Activated CD4-positive, alpha-beta T cell treated with anti-CD3 and anti-CD28 coated beads, Interleukin-2, amount 50 U/mL, for 16 hours (primary cell): Measurements from ENCODE around the gene MAP7D3.
A peak's percentile ranks its signal among the peaks of the same experiment; 100 is the strongest.

ENCODE experiments used
- DNase-seq: peaks from one replicate; pipeline ENCODE4 v3.0.0-alpha.2; 2020

The MAP7D3 gene

DNA sequence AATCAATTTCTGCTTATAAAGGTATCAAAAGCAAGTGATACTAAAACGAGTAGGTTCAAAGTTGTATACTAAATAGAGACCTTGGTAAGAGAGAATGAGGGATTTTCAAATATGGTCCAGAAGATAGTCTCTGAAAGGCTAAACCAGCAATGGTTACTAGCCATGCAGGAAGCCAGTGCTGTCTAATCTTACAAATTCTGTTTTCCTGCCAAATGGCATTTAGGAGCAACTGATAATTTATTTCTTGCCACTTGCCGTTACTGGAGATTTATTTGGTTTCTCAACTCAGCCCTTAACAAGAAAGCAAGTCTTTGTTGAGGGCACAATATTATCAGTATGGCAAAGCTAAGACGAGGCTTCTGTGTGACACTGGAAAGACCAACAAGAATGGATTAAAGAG, 47.2 kb downstream of the MAP7D3 start:
- DNase-seq = no peak

DNA sequence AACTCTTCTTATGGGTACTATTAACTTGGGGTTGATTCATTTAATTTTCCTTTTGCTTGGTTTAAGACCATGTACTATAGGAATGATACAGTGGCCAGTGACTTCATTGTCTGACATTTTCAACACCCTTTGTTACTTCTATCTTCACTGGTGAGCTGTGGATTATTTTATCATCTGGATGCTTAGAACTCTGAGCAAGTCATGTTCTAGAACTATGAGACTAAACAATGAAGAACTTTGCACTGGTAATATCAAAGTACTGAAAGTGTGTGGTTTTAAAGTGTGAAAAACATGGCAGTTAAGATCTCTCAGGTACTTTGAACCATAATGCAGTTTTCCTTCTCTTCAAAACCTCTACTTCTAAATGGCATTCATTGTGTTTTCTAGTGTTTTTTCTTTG, 47.8 kb downstream of the MAP7D3 start:
- DNase-seq = peak; percentile 15

DNA sequence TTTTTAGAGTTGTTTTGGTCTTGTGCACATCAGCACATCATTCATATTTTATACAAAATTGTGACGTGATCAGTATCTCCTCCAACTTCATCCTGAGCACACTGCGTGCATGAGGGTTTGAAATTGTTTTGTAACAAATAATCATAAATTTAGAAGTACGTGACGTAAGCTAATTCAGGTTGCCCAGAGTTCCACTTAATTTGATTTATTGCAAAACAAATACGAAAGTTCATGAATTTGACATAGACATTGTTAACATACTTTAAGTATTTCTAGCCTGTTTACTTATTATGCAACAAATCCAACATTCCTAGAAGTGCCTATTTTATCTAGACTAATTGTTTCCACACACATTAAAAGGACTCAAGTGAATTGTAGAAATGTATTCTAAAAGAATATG, 48.3 kb downstream of the MAP7D3 start:
- DNase-seq = no peak

DNA sequence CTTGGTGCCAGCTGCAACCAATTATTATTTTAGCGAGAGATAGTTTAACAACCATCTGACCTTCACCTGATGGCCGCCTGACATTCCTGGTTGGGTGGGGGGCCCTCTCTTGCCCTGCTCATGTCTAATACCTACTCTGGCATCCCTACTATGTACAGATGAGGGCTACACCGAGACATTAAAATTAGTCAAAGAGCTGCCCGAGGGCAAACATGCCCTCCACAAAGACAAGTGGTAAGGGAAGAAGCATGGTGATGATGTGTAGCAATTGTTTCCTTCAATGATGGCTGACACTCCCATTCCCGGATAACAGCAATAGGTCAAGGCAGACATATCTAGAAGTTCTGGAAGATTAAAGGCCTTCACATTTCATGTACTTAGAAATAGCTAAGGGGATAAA, 49.6 kb downstream of the MAP7D3 start:
- DNase-seq = no peak

DNA sequence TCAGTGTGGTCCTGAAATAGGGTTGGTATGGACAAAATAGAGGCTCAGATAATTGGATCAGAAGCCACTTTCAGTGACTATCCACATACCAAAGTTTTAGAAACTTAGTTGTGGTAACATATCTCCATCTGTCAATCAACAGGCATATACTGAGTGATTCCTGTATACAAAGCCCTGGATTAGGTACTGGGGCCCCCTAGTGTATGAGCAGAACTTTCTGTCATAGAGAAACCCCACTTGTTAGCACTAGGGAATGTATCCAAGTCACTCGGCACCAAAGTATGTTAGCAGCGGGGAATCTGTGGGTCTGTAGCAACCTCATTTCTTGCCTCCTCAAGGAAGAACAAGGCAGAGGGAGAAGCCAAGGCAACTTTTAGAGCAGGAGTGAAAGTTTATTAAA, 50.7 kb downstream of the MAP7D3 start:
- peak; percentile 34 for DNase-seq

DNA sequence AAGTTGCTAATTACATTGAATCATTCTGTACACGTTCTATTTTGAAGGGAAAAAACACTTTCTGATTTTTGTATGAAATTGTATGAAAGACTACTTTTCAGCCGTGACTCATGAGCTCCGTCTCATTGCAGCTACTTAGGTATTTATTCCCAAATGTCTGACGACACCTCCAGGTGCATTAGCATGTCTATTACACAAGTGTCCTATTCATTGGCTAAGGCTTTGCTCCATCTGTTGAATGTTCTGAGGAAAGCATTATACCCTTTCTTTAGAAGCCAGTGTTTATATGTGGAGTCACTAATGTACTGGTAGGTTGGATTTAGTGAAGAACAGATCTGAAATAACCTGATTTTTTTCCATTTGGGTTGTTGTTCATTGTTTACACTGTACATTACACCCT, 51.8 kb downstream of the MAP7D3 start:
- DNase-seq = no peak

DNA sequence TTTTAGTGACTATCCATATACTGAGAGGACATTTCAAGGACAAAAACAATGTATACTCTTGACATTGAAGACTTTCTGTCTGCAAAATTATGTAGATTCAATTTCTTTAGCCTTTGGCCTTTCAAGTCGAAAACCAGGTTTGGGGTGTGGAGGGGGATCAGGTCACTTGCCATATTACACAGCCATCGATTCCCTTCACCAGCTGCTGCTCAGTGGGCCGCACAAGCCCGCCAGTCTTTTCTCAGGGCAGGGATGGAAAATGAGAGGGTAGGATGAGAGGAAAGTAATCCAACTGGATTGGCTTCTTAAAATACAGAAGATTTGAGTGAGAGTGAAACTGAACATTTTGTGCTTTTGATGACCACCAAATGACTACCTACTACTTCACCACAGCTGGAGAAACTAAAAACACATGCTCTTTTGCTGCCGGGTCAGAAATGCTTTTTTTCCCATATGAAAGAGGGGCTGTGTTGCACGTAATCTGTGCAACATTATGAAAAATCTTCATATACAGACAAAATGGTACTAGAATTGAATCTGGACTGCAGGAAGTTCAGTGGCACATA, 52.4 kb downstream of the MAP7D3 start:
- DNase-seq = no peak

DNA sequence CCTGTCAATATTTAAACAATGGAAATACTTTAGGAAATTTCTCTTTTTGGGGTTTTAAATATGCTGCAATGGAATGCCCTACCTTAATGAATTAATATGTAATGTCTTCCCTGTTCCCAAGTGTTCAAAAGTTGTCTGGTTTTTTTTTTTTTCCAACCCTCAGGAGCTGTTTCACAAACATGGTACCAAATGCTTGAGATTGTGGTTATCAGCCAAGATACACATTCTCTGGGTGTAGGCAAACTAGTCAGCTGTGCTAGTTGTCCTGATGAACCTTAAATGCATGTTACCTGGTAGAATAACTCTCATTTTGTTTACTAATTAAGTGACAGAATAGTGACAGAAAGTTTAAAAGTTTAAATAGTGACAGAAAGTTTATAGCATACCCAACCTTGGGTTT, 53.2 kb downstream of the MAP7D3 start:
- DNase-seq = no peak

DNA sequence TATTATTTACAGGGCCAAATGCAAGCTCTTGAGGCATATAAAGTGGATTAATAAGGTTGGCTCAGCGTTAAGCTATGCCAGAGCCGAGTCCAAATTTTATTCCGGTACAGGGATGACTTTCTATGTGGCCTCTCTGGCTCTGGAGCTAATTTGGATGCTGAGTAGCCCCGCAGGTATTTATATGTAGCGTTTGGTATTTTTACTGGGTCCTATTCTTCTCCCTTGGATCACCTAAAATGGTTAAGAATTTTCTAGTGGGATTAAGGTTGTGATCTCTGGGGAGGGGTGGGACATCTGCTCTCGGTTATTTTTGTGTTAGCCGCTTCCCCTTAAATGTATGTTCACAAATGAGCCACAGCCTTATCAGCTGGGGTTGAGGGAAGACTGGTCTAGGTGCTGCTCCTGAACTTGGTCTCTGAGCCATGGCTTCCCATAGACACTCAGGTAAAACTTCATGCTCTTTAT, 54.5 kb downstream of the MAP7D3 start:
- DNase-seq = no peak

DNA sequence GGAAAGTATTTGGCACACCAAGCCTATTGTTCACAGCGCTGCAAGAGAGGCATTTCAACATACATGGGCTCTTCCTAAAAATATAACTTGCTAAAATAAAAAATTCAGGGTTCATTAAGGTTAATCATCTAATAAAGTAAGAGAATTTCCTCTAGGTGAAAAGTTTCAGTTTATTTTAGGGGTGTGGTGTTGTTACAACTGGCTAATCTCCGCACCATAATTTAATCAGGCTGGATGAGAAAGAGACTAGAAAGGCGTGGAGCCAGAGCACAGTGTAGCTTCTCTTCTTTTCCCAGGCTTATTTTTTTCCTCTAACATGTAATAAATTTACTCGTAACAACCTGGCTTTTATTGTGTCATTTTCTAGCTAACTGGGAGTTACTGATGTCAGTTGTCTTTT, 56.0 kb downstream of the MAP7D3 start:
- DNase-seq = no peak

DNA sequence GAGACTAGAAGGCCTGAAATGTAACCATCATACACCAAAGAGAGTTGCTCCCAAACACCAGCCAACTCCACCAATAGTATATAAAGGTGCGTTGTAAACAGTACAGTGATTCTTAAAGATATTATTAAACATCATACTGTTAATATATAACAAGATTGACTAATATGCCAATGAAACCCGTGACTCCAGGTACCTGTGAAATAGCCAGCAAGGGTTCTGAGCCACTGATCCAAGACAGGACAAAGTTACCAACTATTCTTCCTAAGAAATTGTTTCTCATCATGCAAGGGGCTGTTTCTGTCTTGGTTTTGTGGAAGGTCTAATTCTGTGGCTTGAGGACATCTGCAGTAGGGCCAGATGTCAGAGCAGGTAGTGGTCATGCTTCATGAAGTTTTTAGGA, 56.7 kb downstream of the MAP7D3 start:
- DNase-seq = no peak

DNA sequence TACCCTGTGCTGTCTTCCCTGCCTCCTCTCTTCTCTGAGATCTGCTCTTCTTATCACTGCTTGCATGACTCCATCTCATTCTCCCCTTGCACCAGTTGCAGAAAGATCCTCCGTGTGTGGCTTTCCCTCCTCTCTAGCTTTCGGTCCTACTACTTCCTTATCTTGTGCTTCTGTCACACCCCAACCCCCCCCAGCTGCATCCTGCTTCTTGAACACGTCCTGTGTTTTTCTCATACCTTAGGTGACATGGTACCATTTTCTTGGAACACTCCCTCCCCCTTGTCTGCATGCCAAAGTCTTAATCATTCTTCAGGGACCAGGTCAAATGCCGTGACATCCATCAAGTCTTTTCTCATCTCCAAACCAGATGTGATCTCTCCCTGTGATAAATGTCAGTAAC, 57.4 kb downstream of the MAP7D3 start:
- no peak for DNase-seq

DNA sequence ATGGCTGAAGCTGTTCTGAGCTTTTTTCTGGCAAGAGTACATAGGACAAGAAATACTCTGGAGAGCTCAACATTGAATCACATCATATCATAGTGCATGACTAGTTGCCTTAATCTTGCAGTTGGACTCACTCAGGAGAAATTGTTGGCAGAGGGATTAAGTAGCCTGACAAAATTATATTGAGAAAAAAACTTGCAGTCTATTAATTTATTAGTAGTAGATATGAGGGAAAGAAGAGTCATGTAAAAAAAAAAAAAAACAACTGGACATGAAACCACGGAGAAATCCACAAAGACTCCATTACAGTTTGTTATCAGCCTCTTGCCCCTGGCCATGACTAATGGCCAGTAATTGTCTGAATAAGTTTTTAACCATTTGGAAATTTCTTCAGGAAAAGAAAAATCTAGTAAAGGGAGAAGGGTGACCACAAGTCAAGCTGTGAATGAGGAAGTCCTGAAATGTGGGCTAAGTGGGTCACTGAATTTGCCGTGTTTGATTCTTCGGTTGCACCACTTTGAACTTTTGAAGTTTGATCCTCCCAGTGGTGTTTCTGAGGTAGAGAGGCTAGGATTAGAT, 58.3 kb downstream of the MAP7D3 start:
- no peak for DNase-seq

DNA sequence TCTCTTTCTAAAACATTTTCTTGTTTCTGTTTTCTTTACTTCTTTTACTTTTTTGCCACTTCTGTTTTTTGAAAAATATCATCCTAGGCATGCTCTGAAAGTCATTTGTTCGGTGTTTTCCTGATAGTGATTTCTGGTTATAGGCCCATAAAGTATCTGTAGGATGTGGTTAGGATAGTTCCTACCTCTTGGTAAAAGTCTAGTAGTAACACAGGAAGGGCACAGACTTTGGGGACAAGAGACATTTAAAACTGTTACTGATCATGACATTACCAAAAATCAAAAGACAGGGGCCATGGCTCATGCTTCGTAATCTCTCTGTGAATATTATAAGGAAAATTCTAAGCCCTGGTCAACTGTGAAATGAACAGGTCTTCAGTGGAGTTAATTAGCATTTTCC, 59.1 kb downstream of the MAP7D3 start:
- DNase-seq = peak; percentile 5

DNA sequence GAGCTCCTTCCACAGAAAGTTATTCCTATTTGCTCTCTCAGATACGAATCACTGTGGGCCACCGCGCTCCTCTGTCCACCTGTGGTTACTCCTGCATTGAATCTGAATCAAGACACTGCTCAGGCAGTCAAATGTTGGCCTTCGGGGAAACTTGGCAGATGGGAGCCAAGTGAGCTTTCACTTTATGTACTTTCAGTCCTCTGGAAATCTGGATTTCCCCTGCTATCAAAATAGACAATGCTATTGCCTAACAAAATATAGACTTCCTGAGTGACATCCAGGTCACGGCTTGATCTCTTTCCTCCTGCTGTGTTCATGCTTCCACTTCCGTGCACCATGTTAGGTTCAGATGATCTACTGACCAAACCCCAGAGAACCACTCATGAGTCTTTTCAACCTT, 60.0 kb downstream of the MAP7D3 start:
- DNase-seq = no peak

DNA sequence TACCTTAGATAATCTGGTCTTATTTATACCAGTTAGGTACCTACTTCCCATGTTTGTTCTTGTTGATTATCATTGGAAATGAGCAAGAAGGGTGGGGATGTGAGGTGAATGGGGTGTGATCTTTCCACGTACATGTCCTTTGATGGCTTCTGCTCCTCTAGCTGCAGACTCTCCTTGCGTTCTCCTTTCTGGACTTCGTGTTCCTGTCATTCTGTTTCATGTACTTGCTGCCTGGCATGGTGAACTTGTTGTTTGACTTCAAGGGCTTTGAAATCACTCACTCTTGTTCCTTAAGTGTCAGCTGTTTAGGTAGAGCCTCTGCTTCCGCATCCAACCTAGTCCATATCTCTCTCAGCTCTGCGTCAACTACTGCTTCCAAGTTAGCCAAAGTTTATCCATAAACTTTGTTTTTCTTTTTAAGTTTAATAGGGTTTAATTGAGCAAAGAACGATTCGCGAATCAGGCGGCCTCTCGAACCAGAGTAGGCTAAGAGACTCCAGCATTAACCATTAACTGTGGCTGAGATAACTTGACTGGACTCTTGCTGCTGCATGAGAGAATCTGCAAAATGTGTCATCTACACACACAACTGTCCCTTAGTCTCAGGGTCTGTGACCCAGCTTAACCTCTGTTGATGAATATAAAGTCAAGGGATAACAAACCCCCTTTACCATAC, 61.0 kb downstream of the MAP7D3 start:
- DNase-seq = no peak

DNA sequence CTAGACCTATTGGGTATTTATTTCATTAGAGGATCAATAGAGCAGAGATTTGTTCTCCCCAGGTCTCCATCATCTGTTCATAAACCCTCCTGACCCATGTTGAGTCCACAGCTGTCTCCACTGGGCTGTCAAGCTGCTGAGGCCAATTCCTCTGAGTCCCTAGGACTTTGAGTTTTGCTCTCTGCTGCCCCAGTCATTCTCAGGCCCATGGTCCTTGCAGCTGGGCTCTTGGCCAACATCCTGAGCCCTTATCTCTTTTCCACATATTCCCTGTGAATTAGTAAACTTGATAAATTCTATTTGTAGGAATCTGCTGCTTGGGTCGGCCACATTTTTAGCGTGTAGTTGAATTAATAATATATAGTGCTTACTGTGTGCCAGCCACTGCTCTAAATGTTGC, 62.0 kb downstream of the MAP7D3 start:
- DNase-seq = no peak

DNA sequence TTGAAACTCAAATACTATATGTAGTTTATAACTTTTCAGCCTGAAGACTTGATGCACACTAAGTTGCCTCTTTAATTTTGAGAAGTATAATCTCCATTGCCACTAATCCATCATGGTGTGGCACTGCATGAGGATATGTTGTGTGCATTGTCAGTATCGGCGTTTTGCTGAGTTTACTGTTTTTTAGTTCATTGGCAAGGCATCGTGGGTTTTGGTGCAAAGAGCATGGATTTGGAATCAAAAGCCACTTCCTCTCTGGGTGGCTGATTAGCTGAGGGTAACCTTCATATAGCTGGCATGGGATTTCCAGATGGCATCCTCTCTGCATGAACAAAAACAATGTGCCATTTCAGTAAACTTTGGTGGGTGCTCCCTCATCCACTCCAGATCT, 65.2 kb downstream of the MAP7D3 start:
- DNase-seq = no peak

DNA sequence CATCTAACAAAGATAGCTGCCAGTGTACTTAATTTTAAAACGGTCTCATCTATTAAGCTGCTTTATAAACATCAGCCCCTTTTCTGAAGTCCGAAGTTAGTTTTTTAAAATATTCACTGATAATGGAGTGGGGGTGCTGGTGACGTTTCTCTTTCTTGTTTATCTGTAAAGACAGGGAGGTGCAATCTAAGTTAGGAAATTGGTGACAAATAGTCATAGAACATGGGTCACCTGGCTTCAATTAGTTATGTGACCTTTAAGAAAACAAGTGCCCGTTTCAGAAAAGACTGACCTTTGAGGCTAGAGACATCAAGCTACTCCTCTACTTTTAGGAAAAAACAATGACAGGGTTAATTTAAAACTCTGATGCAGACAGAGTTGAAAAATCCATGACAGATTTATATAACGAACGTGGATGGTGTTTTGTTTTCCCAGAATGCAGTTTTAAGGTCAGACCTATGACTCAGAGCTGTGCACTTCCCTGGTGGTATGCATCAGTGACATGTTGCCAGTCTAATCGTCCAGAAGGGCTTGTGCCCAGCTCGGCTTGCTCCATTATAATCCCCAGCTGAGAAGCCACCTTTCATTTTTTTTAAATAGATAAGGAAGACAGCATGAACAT, 65.7 kb downstream of the MAP7D3 start:
- DNase-seq = no peak

DNA sequence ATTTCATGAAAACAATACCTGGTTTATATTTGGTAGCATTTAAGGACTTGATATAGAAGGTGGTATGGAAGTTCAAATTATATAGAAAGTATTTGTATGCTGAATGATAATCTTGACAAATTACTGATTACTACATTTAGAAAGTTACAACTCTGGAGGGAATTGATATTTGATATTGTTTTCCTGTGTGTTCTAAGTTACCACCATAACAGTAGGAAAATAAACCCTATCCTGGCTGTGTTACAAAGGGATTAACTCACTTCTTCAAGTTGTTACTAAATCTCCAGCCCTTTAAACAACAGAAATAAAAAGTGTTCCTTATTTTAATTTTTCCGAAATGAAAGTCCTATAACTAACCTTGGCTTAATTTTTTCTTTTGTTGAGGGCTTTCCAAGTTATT, 67.3 kb downstream of the MAP7D3 start:
- no peak for DNase-seq

DNA sequence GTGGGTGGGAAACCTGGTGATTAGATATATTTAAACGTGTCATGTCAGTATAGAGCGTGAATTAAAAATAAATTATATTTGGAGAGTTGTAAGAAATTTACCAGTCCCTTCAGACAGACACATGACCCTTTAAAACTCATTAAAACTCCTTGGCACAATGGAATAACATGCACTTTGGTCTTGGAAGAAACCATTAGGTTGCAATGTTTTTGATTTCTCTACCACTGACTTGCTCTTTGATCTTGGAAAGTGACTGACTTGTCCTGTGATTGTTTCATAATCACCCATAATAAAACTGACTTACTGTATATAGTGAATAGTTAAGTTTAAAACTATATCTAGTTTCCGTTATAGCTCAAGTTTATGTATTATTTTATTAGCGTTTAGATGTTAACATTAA, 68.0 kb downstream of the MAP7D3 start:
- no peak for DNase-seq

DNA sequence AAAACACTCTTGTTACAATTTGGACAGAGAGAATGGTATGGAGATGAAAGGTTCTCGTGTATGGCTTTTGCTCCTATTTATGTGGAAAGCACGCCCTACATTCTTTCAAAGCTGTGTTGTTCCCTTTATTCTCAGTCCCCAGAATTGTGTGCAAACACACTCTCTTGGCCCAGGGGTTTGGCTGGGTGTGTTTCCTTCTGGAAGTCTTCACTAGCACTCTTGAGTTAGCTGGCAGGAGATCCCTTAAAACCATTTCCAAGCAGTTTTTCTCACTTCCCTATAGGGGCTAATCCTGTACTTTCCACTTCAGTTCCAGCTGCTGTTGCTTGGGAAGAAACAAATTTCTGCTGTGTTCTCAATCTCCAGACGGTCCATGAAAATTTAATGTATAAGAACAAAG, 68.8 kb downstream of the MAP7D3 start:
- DNase-seq = no peak

DNA sequence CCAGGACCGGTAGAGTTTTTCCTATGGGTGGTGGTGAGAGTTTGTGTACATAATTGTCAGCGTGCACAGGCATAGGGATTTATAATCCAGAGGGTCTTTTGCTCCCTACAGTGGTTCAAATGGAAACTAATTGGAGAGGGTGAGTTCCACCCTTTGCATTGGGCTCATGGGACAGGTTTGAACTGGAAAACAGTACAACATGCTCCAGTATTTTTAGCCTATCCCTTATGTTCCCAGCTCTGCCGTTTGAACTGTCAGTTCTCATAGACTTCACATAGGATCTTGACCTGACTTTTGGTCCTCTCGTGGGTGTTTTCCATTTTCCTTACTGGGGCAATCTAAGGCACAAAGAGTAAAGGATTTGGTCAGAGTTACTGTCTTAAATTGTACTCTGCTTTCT, 72.1 kb downstream of the MAP7D3 start:
- no peak for DNase-seq

DNA sequence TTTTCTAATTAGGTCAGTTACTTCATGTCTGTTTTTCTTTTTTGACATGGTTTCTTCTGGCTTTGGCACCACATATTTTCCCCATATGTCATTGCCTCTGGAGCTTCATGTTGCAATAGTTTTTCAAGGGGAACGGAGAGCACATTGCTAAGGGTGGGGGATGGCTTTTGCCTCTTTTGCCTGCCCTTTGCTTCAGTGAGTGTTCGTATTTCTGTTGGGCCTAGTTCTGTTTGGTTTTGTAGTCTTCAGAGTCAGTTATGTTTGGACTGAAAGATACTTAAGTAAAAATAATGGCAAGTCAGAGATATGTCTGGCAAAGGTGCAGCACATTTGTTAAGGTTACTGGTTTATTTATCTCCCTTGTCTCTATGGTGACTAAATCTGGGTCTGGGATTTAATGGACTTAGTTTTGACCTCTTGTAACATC, 74.8 kb downstream of the MAP7D3 start:
- no peak for DNase-seq
